Stimulated activated CD8-positive, alpha-beta memory T cell treated with anti-CD3 and anti-CD28 coated beads, Interleukin-4, amount 100 ng/mL, for 1 hour (primary cell): ENCODE results near the gene RNASE9.
"Not testable (repeated sequence)": the region's sequence is repeated elsewhere in the genome, so short reads cannot be mapped to it uniquely, and the experiment has no call there.

Source experiments
- DNase-seq, 2 donors: peaks; one replicate each; pipeline ENCODE4 v3.0.0-alpha.2; 2020; ENCODE audit warnings: low read depth in 2 of 2, low spot score in 1 of 2

RNASE9 gene

GRCh38 chr14:20578325-20578724 is 17.5 kb upstream of the RNASE9 start:
- DNase-seq, result no peak

GRCh38 chr14:20572382-20572990 is 11.6 kb upstream of the RNASE9 start:
- not testable (repeated sequence) for DNase-seq

- not testable (repeated sequence) for DNase-seq
Measured at GRCh38 chr14:20570720-20571119, 9.9 kb upstream of the RNASE9 start.

- DNase-seq, result not testable (repeated sequence)
Measured at GRCh38 chr14:20569865-20570264, 9.0 kb upstream of the RNASE9 start.

- DNase-seq, result no peak
Measured at GRCh38 chr14:20569066-20569465, 8.2 kb upstream of the RNASE9 start.

- DNase-seq, result no peak
Measured at GRCh38 chr14:20568393-20568792, 7.5 kb upstream of the RNASE9 start.

GRCh38 chr14:20567199-20567598 is 6.4 kb upstream of the RNASE9 start:
- DNase-seq, result not testable (repeated sequence)

GRCh38 chr14:20564501-20564997 is 3.7 kb upstream of the RNASE9 start:
- DNase-seq, result no peak

GRCh38 chr14:20563971-20564370 is 3.1 kb upstream of the RNASE9 start:
- DNase-seq, result no peak

GRCh38 chr14:20559461-20559904 is 1.4 kb downstream of the RNASE9 start:
- DNase-seq, result no peak

GRCh38 chr14:20557212-20557542 is 3.7 kb downstream of the RNASE9 start:
- no peak for DNase-seq

GRCh38 chr14:20556500-20557211 is 4.2 kb downstream of the RNASE9 start:
- no peak for DNase-seq

GRCh38 chr14:20555845-20556244 is 5.0 kb downstream of the RNASE9 start:
- DNase-seq, result no peak

GRCh38 chr14:20553024-20553423 is 7.8 kb downstream of the RNASE9 start:
- DNase-seq, result no peak

- DNase-seq, result no peak
Measured at GRCh38 chr14:20551606-20552005, 9.2 kb downstream of the RNASE9 start.

GRCh38 chr14:20550926-20551325 is 9.9 kb downstream of the RNASE9 start:
- DNase-seq, result no peak

- no peak for DNase-seq
Measured at GRCh38 chr14:20548414-20549158, 12.3 kb downstream of the RNASE9 start.

GRCh38 chr14:20546877-20547276 is 14.0 kb downstream of the RNASE9 start:
- DNase-seq, result no peak

- DNase-seq, result no peak
Measured at GRCh38 chr14:20539906-20540305, 20.9 kb downstream of the RNASE9 start.

- peak; percentile 41 to 59 for DNase-seq
Measured at GRCh38 chr14:20530771-20531571, 29.9 kb downstream of the RNASE9 start.

GRCh38 chr14:20529806-20530205 is 31.0 kb downstream of the RNASE9 start:
- no peak for DNase-seq
